PC-9 (cell line): ENCODE results near the gene LRRC37A2.
"Not testable (repeated sequence)": the region's sequence is repeated elsewhere in the genome, so short reads cannot be mapped to it uniquely, and the experiment has no call there.

Experiments
- EZH2 ChIP-seq: fragments of 200-600 bp; sonication (generic); IDR thresholded peaks from 2 replicates; pipeline ENCODE4 v1.8.0; 2017; ENCODE audit warnings: antibody characterized with exemption, low read depth
- TF ChIP-seq, protein P1 (sequence below): fragments of 200-600 bp; sonication (generic); conservative IDR thresholded peaks from 2 replicates; pipeline ENCODE4 v1.6.1; 2017; ENCODE audit warnings: mixed run types, antibody characterized with exemption, mild to moderate bottlenecking, moderate library complexity

DNA sequence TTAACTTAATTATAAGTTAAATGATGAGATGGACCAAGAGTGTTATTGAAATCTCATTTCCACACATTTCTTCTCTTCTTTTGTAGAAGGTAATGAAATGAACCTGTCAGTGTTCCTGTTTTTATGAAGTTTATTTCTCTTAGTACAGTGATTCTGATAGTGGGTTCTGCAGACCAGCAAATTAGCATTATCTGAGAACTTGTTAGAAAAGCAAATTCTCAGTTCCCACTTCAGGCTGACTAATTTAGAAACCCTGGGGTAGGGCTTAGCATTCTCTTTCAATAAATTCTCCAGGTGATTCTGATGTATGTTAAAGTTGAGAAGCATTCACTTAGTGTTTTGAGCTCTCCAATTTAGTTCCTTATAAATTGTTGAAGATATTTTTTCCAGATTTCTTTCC, 90.9 kb downstream of the LRRC37A2 start:
- TF ChIP-seq, protein P1, sequence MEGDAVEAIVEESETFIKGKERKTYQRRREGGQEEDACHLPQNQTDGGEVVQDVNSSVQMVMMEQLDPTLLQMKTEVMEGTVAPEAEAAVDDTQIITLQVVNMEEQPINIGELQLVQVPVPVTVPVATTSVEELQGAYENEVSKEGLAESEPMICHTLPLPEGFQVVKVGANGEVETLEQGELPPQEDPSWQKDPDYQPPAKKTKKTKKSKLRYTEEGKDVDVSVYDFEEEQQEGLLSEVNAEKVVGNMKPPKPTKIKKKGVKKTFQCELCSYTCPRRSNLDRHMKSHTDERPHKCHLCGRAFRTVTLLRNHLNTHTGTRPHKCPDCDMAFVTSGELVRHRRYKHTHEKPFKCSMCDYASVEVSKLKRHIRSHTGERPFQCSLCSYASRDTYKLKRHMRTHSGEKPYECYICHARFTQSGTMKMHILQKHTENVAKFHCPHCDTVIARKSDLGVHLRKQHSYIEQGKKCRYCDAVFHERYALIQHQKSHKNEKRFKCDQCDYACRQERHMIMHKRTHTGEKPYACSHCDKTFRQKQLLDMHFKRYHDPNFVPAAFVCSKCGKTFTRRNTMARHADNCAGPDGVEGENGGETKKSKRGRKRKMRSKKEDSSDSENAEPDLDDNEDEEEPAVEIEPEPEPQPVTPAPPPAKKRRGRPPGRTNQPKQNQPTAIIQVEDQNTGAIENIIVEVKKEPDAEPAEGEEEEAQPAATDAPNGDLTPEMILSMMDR: not testable (repeated sequence)
- not testable (repeated sequence) for TF ChIP-seq EZH2
